G401.6 (cell line): Measurements from ENCODE around the gene ABCA9.
"Not testable (repeated sequence)": the region's sequence is repeated elsewhere in the genome, so short reads cannot be mapped to it uniquely, and the experiment has no call there.

ENCODE experiments used
- FAIRE-seq: peaks from 2 replicates; lab custom pipeline; 2012; peaks lifted over from hg19 to GRCh38; lab: Jason Lieb, UNC

The ABCA9 gene

GRCh38 chr17:68950725-68951124 lies 110.0 kb downstream of the ABCA9 start:
- FAIRE-seq, result no peak

GRCh38 chr17:68947868-68948267 lies 112.9 kb downstream of the ABCA9 start:
- FAIRE-seq, result not testable (repeated sequence)

- no peak for FAIRE-seq
Observed at GRCh38 chr17:68944435-68945035, 116.2 kb downstream of the ABCA9 start.

GRCh38 chr17:68943812-68944182 lies 116.9 kb downstream of the ABCA9 start:
- not testable (repeated sequence) for FAIRE-seq

GRCh38 chr17:68943123-68943811 lies 117.5 kb downstream of the ABCA9 start:
- FAIRE-seq, result no peak

- no peak for FAIRE-seq
Observed at GRCh38 chr17:68942389-68942788, 118.3 kb downstream of the ABCA9 start.

GRCh38 chr17:68941761-68942160 lies 119.0 kb downstream of the ABCA9 start:
- no peak for FAIRE-seq

- FAIRE-seq, result no peak
Observed at GRCh38 chr17:68939195-68939594, 121.5 kb downstream of the ABCA9 start.

- no peak for FAIRE-seq
Observed at GRCh38 chr17:68937890-68938514, 122.7 kb downstream of the ABCA9 start.

GRCh38 chr17:68927516-68927915 lies 133.2 kb downstream of the ABCA9 start:
- no peak for FAIRE-seq

GRCh38 chr17:68924793-68925720 lies 135.7 kb downstream of the ABCA9 start:
- no peak for FAIRE-seq
